Kidney tubule cell (primary cell): ENCODE measurements around the gene CAMK4.

ENCODE experiments used
- DNase-seq: peaks from one replicate; pipeline ENCODE4 v3.0.0-alpha.2; 2018; ENCODE audit warnings: low spot score

Gene CAMK4

GRCh38 chr5:111425205-111425604 lies 201.0 kb downstream of the CAMK4 start:
- no peak for DNase-seq

GRCh38 chr5:111427762-111428161 lies 203.6 kb downstream of the CAMK4 start:
- DNase-seq = no peak

- no peak for DNase-seq
These were observed 208.8 kb downstream of the CAMK4 start for GRCh38 chr5:111432883-111433536.

- no peak for DNase-seq
These were observed 210.6 kb downstream of the CAMK4 start for GRCh38 chr5:111434800-111435199.

GRCh38 chr5:111439473-111440075 lies 215.4 kb downstream of the CAMK4 start:
- DNase-seq = peak; percentile 38

- DNase-seq = no peak
These were observed 222.9 kb downstream of the CAMK4 start for GRCh38 chr5:111447099-111447498.

- DNase-seq = no peak
These were observed 223.6 kb downstream of the CAMK4 start for GRCh38 chr5:111447822-111448221.

- peak; percentile 36 for DNase-seq
These were observed 229.1 kb downstream of the CAMK4 start for GRCh38 chr5:111453295-111453694.

- peak; percentile 71 for DNase-seq
These were observed 229.6 kb downstream of the CAMK4 start for GRCh38 chr5:111453747-111454146.

- DNase-seq = peak; percentile 10
These were observed 230.0 kb downstream of the CAMK4 start for GRCh38 chr5:111454198-111454622.

- no peak for DNase-seq
These were observed 230.6 kb downstream of the CAMK4 start for GRCh38 chr5:111454776-111455175.

GRCh38 chr5:111461255-111461671 lies 237.1 kb downstream of the CAMK4 start:
- peak; percentile 30 for DNase-seq

GRCh38 chr5:111461934-111462333 lies 237.8 kb downstream of the CAMK4 start:
- no peak for DNase-seq

GRCh38 chr5:111463311-111463710 lies 239.1 kb downstream of the CAMK4 start:
- no peak for DNase-seq

- DNase-seq = no peak
These were observed 245.2 kb downstream of the CAMK4 start for GRCh38 chr5:111469293-111469896.

GRCh38 chr5:111469903-111470302 lies 245.7 kb downstream of the CAMK4 start:
- DNase-seq = no peak

- no peak for DNase-seq
These were observed 247.9 kb downstream of the CAMK4 start for GRCh38 chr5:111472096-111472495.

- no peak for DNase-seq
These were observed 248.4 kb downstream of the CAMK4 start for GRCh38 chr5:111472579-111472978.

GRCh38 chr5:111478266-111478665 lies 254.1 kb downstream of the CAMK4 start:
- no peak for DNase-seq

- no peak for DNase-seq
These were observed 254.7 kb downstream of the CAMK4 start for GRCh38 chr5:111478898-111479297.

GRCh38 chr5:111480346-111480745 lies 256.2 kb downstream of the CAMK4 start:
- no peak for DNase-seq

- DNase-seq = no peak
These were observed 261.9 kb downstream of the CAMK4 start for GRCh38 chr5:111486055-111486454.

- DNase-seq = no peak
These were observed 262.7 kb downstream of the CAMK4 start for GRCh38 chr5:111486926-111487325.

GRCh38 chr5:111488353-111488752 lies 264.2 kb downstream of the CAMK4 start:
- DNase-seq = no peak
